GM12878 (cell line): Measurements from ENCODE around the gene GRK2. TPM values are rescaled to one million over a fixed set of nuclear protein-coding genes. Genes with fewer than 3 reads are reported as not detected.
A peak's percentile ranks its signal among the peaks of the same experiment; 100 is the strongest.

Experiments
- BCL3 ChIP-seq: IDR thresholded peaks from 2 replicates; pipeline ENCODE4 v1.6.1; 2011; ENCODE audit warnings: borderline replicate concordance, low read depth, mild to moderate bottlenecking, moderate library complexity, low read length; ENCODE audit not compliant: insufficient read depth, poor library complexity, severe bottlenecking
- CUX1 ChIP-seq: IDR thresholded peaks from 2 replicates; pipeline ENCODE4 v1.6.1; 2012; ENCODE audit warnings: improper control_type of control experiment, low read depth, low read length; ENCODE audit not compliant: insufficient replicate concordance
- EED ChIP-seq: sonication (generic); IDR thresholded peaks from 2 replicates; pipeline ENCODE4 v1.6.1; 2016; ENCODE audit warnings: antibody characterized with exemption, low read depth
- IKZF1 ChIP-seq: fragments of 450-650 bp; conservative IDR thresholded peaks from 2 replicates; pipeline ENCODE4 v1.6.1; 2017; ENCODE audit warnings: antibody characterized with exemption, mild to moderate bottlenecking
- JUND ChIP-seq: IDR thresholded peaks from 2 replicates; pipeline ENCODE4 v1.6.1; 2012; ENCODE audit warnings: low read depth, mild to moderate bottlenecking, low read length, improper control_type of control experiment, moderate library complexity
- KLF5 ChIP-seq: fragments of 450-650 bp; IDR thresholded peaks from 2 replicates; pipeline ENCODE4 v1.6.1; 2014; ENCODE audit warnings: mild to moderate bottlenecking; ENCODE audit not compliant: partially characterized antibody
- MEF2A ChIP-seq: IDR thresholded peaks from 2 replicates; pipeline ENCODE4 v1.6.1; 2011; ENCODE audit warnings: low read depth, mild to moderate bottlenecking, low read length, moderate library complexity; ENCODE audit not compliant: insufficient read depth
- MTA2 ChIP-seq: fragments of 450-650 bp; IDR thresholded peaks from 2 replicates; pipeline ENCODE4 v1.6.1; 2016; ENCODE audit warnings: low read depth, mild to moderate bottlenecking, moderate library complexity
- NR2C2 ChIP-seq: IDR thresholded peaks from 2 replicates; pipeline ENCODE4 v1.6.1; 2011; ENCODE audit warnings: borderline replicate concordance, low read depth; ENCODE audit not compliant: control insufficient read depth, insufficient read length
- POLR2A ChIP-seq: IDR thresholded peaks from 2 replicates; pipeline ENCODE4 v1.6.1; 2011; ENCODE audit warnings: low read depth, mild to moderate bottlenecking, low read length
- POU2F2 ChIP-seq: IDR thresholded peaks from 3 replicates; pipeline ENCODE4 v1.6.1; 2011; ENCODE audit warnings: low read depth, mild to moderate bottlenecking, low read length, borderline replicate concordance
- RB1 ChIP-seq: fragments of 450-650 bp; formaldehyde crosslinking; IDR thresholded peaks from 2 replicates; pipeline ENCODE4 v1.6.1; 2017; ENCODE audit warnings: mild to moderate bottlenecking, borderline replicate concordance
- RCOR1 ChIP-seq: conservative IDR thresholded peaks from 2 replicates; pipeline ENCODE4 v1.6.1; 2012; ENCODE audit warnings: low read depth, low read length, improper control_type of control experiment
- SIX5 ChIP-seq: IDR thresholded peaks from 2 replicates; pipeline ENCODE4 v1.6.1; 2011; ENCODE audit warnings: mild to moderate bottlenecking, low read depth, low read length, moderate library complexity; ENCODE audit not compliant: severe bottlenecking
- SMAD1 ChIP-seq: fragments of 450-650 bp; IDR thresholded peaks from 2 replicates; pipeline ENCODE4 v1.6.1; 2018; ENCODE audit warnings: mild to moderate bottlenecking, low read depth; ENCODE audit not compliant: partially characterized antibody
- SRF ChIP-seq, 2 experiments: IDR thresholded peaks; 2 replicates each; pipeline ENCODE4 v1.6.1; 2011; ENCODE audit warnings: low read depth in 2 of 2, low read length in 2 of 2, mild to moderate bottlenecking in 1 of 2, moderate library complexity in 1 of 2
- TAF1 ChIP-seq: IDR thresholded peaks from 2 replicates; pipeline ENCODE4 v1.6.1; 2011; ENCODE audit warnings: mild to moderate bottlenecking, low read depth, low read length, borderline replicate concordance
- ZBTB11 ChIP-seq: fragments of 450-650 bp; formaldehyde crosslinking; IDR thresholded peaks from 2 replicates; pipeline ENCODE4 v1.5.0; 2022; ENCODE audit warnings: mild to moderate bottlenecking, missing genetic modification characterization
- ZNF274 ChIP-seq: IDR thresholded peaks from one replicate; pipeline ENCODE4 v1.8.0; 2011; ENCODE audit not compliant: insufficient read length, insufficient read depth
- ZNF384 ChIP-seq: IDR thresholded peaks from 2 replicates; pipeline ENCODE4 v1.6.1; 2012; ENCODE audit warnings: low read depth, mild to moderate bottlenecking, low read length, improper control_type of control experiment, borderline replicate concordance
- polyA plus RNA-seq, 11 experiments: library from polyadenylated mRNA; depleted of rRNA in 4 of 11; unstranded in 6 of 11; stranded (reverse) in 5 of 11; fragments of >200 nt; fragmentation: Nextera tagmentation in 4 of 11; fragmentation: Illumina TruSeq in 1 of 11; extraction: Ambion mirVana in 4 of 11; extraction: Trizol in 1 of 11; gene quantifications; 1 replicate in 1 of 11; 2 replicates in 10 of 11; pipeline versions ENCODE4 v1.2.1 to v1.2.3, GENCODE V29; 2011 to 2016; ENCODE audit warnings: inconsistent platforms in 2 of 11, missing spikeins in 2 of 11, low read depth in 1 of 11
- total RNA-seq, 4 experiments: library from RNA; depleted of rRNA in 3 of 4; stranded (reverse); fragments of >200 nt in 3 of 4; fragmentation: Illumina TruSeq in 1 of 4; extraction: Trizol in 1 of 4; gene quantifications; 2 replicates each; pipeline versions ENCODE4 v1.2.1 to v1.2.3, GENCODE V29; 2013 to 2021

The GRK2 gene
- total and polyA plus RNA-seq, 10 of the 15 experiments (the other 5 are each of a cell fraction or from before 2014, with no cell fraction given): 1.0 to 160 (median 66.1) TPM

- TF ChIP-seq JUND (no peak), TAF1 (0 out of 2 replicates have a peak, but pooled peaks have one; percentile 28), SIX5 (peak; percentile 91), POLR2A (peak; percentile 71), POU2F2 (no peak; the same call in 2 of the 3 replicates), ZNF384 (0 out of 2 replicates have a peak, but pooled peaks have one; percentile 13), RCOR1 (no peak), EED (peak; percentile 67), RB1 (peak; percentile 86; the same call in 1 of the 2 replicates), NR2C2 (no peak), ZBTB11 (peak; percentile 62), ZNF274 (no peak), MEF2A (no peak), SMAD1 (peak; percentile 29), IKZF1 (peak; percentile 96), CUX1 (no peak), MTA2 (peak; percentile 26; the same call in 1 of the 2 replicates), SRF (IDR thresholded peaks at IDR 0.05; ENCODE audit: low read depth in 2 of 2, low read length in 2 of 2) (0 out of 4 replicates have a peak, but pooled peaks of 1 of the 2 experiments have one; percentile 43), BCL3 (no peak), KLF5 (peak; percentile 47)
Observed at GRCh38 chr11:67317205-67317887, 51.1 kb downstream of the GRK2 start (continued).
